IPS-11a (cell line): ENCODE measurements around the gene MED12.

Experiments used
- H3K4me3 ChIP-seq: one replicate; pipeline ENCODE4 v1.5.1; 2013; ENCODE audit warnings: low read depth, low read length, control low read depth

The MED12 gene

DNA sequence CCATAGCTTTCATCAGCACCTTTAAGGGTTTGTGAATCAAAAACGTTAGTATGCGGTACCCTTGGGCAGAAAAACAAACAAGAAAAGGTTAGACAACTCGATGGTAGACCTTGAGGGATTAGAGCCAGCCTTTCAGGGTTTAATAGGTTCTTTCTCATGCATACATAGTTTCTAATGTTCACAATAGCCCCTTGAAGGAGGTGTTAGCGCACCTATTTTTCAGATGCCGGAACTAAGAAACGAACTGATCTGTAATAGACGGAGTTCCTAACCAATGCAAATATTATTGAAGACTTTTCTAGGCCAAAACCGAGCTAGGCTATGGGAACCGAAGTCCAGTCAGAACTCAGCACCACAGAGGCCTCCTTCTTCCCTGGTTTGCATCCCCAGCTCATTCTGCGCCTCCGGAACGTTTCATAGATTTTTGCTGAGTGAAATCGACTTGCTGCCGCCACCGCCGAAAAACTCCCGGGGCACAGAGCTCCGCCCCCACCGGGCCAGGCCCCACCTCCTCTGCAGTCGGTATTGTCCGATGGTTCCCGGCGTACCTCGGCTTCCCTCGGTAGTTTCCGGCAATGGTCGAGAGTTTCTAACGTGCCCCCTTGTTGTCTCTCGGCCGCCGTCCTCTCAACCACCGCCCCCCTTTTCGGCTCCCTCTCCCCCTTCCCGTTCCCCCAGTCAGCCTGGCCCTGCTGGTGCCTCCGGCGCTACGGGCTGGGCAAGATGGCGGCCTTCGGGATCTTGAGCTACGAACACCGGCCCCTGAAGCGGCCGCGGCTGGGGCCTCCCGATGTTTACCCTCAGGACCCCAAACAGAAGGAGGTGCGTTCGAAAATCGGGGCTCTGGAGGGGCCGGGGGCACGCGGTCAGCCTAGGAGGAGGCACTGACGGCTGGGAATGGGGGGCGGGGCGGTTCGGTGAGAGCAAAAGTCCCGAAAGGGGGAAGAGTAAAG lies at the start of gene MED12:
Gene MED12 (plus strand): TSS at position 565 of the 953 bp plus-strand sequence. CDS start 159 bp downstream, at position 724.
- peak within 1 kb of the TSS; percentile 43 for H3K4me3 ChIP-seq

DNA sequence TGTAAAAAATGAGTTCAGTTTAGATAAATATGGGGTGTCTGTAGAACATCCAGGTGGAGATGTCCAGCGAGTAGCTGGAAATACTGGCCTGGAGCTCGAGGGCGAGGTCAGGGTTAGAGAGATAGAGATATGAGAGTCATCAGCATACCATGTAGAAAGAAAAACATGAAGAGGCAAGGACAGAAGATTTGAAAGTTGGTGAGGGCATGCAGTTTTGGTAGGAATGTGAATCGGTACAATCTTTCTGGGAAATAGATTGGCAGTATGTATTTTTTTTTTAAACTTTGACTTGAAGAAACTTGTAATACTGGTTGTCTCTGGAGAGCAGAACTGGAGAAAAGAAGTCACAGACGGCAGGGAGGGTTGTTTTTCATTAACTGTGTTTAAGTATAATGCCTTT lies 47.9 kb upstream of the MED12 start:
- H3K4me3 ChIP-seq: no peak overlapping the region

DNA sequence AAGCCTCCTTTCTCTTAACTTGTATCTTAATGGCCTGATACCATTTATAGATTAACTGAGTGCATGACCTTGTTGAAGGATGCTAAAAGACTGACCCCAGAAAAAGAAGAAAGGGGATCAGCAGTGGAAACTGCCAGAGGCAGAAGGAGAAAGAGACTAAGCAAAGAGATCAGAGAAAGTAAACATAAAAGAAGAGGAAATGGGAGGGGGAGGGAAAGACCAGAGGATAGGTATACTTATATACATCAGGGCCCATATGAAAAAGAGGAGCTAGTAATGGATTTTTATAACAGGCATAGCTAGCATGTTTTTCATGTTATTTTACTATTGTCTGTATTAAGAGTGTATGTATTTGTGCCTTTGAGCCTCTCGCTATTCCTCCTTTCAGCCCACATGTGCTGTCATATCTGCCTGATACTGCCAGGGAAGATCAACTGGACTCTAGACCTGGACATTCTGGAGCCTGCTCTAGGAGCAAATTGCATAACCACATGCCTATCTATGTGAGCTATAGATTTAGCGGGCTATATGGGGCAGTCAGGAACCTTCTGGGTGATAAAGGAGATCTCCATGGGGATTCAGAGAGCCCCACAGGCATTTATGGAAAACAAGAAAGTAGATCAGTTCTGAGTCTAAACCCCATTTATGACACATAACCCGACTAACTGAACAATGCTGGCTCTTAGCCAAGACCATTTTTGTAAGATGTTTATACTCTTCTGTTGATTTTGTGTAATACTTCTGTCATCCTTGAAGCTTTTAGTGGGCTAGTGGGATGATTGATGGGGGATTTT lies 36.9 kb upstream of the MED12 start:
- no peak overlapping the region for H3K4me3 ChIP-seq

DNA sequence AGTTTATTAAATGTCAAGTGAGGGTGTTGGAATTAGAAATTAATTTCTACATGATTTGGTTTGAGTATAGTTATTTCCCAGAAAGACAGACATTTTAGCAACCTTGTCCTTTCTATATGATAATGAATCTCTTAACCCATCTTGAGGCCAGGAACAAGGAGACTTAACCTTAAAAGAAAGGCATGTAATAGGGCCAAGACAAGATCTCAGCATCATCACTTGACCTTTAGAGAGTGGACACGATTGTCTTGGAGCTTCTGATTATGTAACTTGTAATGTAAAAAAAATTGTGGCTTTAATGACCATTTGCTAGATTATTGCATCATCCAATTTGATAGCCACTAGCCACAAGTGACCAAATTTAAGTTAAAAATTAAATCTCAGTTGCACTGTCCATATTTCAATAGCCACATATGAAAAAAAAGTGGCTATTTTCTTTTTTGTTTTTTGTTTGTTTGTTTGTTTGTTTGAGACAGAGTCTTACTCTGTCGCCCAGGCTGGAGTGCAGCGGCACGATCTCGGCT lies 36.2 kb upstream of the MED12 start:
- H3K4me3 ChIP-seq: no peak overlapping the region

DNA sequence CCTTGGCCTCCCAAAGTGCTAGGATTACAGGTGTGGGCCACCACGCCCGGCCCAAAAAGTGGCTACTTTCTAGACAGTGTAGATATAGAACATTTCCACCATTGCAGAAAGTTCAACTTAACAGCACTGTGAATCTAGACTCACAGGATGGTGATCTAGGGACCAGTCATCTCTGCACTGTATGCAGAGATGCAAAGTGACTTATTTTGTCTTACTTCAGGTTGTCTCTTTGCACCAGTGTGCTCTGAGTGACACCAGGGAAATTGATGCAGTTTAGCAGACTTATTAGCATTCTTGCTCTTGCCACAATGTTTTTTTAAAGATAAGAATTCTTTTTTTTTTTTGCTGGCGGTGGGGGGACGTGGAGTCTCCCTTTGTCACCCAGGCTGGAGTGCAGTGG lies 35.6 kb upstream of the MED12 start:
- H3K4me3 ChIP-seq: no peak overlapping the region

DNA sequence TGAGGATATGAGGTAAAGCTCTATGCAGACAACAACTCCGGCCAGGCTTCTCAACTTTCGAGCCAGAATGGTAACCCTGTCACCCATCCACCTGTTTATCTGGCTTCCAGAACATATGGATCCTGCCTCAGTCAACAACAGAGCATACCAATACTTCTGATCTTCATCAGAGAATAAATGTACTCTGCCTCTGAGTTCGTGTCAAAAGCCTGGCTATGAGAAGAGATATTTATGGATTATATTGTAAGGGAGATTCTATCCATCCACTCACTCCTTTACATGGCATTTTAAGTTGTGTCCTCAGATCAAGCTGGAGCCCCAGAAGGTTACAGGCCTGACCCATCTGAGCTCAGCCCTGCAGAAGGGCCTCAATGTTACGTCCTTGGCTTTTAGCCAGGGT lies 32.5 kb upstream of the MED12 start:
- no peak overlapping the region for H3K4me3 ChIP-seq

DNA sequence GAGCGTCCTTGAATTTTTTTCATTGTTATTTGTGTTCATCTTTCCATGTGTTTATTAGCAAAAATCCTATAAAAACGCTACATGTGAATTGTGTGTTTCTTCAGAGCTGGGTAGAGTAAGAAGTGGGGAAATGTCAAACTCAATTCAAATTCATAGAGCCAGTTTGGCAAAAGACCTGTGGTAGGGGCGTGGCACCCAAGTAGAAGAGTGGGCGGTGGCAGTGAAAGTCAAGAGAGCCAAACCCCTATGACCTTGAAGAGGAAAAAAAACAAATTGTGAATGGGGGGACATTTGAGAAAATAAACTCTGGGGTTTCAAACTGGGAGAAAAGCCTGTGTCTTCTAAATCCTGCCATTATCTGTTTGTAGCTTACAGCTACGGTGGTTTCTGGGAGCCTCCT lies 27.1 kb upstream of the MED12 start:
- no peak overlapping the region for H3K4me3 ChIP-seq

DNA sequence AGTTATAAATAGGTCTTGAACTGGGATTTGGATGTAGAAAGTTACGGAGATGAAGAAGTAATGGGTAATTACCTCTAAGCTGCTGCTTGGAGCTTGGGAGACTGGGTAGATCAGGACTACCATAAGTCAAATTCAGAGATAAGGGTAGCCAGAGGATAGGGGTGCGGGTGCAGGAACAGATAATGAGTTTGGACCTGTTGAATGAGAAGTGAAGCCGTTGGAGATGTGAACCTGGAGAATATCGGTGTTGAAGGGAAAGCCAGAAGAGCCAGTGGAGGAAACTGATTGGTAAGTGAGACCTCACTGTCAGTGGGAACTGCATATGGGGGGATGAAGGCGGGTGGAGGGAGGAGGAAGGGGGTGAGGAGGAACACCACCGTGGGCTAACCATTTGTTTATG lies 23.4 kb upstream of the MED12 start:
- peak overlapping the region; percentile 61 for H3K4me3 ChIP-seq

DNA sequence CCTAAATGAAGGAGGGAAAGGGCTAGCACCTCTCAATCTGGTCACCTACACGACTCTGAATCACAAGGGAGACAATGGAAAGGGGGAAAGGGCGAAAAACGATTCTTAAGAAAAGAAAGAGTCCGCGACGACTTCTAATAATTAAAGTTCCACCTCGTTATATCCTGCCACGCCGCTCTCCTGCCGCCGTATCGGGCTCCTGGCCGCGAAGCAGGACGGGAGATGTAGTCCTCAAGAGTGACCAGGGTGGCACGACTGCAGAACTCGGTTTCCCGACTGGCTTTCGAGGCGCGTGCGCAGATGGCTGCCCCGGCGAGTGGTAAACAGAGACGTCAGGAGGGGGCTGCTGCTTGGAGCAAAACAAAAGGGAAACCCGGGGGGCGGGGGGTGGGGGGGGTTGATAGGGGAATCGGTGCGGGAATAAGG lies 22.8 kb upstream of the MED12 start, which contains the start of gene FOXO4:
Gene FOXO4 (plus strand): TSS at position 297 of the 426 bp plus-strand sequence. CDS start 678 bp downstream, outside the sequence.
- peak within 1 kb of the TSS; percentile 63 for H3K4me3 ChIP-seq

DNA sequence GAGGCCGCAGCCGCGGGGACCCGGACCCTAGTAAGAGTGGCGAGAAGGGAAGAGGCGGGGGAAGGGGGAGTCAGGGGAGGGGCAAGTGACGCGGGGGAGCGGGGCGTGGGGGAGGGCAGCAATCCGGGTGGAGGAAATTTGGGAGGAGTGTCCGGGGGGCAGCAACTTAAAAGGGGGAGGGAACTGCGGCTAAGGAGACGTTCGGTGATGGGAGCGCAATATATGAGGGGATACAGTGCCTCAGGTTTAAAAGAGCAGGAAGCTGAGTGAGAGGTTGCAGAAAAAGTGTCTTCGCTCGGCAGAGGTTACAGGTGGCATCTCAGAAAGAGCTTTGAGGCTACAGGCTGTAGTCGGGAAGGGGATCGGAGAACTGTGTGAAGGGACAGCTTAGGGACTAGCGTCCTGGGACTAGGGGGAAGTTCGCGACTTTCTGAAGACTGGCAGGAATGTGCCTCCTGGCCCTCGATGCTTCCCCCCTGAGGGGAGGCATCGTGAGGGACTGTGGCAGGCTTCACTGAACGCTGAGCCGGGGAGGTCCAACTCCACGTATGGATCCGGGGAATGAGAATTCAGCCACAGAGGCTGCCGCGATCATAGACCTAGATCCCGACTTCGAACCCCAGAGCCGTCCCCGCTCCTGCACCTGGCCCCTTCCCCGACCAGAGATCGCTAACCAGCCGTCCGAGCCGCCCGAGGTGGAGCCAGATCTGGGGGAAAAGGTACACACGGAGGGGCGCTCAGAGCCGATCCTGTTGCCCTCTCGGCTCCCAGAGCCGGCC lies 22.2 kb upstream of the MED12 start:
- H3K4me3 ChIP-seq: peak overlapping the region; percentile 63

DNA sequence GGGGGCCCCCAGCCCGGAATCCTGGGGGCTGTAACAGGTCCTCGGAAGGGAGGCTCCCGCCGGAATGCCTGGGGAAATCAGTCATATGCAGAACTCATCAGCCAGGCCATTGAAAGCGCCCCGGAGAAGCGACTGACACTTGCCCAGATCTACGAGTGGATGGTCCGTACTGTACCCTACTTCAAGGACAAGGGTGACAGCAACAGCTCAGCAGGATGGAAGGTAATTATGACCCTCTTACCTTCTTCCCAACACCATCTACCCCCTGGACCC lies 21.7 kb upstream of the MED12 start:
- peak overlapping the region; percentile 63 for H3K4me3 ChIP-seq

DNA sequence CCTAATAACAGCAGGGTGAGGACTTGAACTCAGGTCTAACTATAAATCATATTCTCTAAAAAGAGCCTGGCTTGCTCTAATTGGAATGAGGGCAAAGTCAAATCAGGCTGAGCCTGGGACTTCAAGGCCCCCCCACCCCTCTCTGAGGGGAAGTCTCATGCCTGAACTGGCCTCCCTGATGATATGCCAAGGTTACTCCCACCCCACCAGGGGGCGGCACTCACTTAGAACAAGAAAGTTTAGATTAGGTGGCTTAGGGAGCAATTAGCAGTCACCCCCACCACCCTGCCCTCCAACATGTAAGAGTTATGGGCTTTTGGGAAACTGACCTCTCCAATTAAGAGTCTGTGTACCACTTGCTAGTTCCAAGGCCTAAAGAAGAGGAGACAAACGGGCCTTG lies 20.1 kb upstream of the MED12 start:
- H3K4me3 ChIP-seq: no peak overlapping the region

DNA sequence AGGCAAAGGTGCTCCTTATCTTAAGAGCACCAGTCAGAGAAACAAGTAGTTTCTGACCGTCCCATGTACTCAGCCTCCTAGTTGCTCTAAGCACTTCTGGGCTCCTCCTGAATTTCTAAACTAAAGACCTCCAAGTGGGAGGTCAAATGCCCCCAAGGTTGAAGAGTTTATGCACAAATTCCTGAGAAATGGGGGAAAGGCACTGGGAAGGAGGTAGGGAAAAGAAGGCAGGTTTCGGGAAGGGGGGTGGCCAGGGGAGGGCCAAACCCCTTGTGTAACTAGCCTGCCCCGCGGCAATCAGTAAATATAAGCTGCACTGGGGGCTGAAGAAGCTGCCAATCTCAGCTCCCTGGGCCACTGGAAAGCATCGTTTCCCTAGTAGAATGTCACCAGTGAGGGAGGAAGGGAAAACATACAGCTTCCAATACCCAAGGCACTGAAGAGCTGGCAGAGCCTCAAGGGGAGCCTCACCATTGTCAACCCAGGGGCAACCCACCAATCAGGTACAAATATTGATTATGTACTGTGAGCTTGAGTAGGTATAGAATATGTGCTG lies 19.4 kb upstream of the MED12 start:
- H3K4me3 ChIP-seq: no peak overlapping the region

DNA sequence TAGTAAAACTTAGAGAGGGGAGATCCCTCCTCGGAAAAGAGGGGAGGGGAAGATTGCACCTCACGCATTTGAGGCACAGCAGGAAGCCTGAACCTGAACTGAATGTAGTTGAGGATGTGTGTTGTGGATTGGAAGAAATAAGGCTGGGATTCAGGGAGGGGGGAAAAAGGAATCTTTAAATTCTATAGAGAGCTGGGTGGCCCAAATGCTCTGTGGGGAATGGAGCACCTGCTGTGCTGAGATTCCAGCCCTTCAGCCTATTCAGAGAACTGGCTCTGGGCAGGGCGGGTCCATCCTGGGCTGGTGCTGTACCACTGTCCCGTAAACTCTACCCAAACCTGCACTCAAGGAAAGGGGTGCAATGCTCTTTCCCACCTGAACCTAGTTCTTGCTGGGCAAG lies 18.7 kb upstream of the MED12 start:
- H3K4me3 ChIP-seq: no peak overlapping the region

DNA sequence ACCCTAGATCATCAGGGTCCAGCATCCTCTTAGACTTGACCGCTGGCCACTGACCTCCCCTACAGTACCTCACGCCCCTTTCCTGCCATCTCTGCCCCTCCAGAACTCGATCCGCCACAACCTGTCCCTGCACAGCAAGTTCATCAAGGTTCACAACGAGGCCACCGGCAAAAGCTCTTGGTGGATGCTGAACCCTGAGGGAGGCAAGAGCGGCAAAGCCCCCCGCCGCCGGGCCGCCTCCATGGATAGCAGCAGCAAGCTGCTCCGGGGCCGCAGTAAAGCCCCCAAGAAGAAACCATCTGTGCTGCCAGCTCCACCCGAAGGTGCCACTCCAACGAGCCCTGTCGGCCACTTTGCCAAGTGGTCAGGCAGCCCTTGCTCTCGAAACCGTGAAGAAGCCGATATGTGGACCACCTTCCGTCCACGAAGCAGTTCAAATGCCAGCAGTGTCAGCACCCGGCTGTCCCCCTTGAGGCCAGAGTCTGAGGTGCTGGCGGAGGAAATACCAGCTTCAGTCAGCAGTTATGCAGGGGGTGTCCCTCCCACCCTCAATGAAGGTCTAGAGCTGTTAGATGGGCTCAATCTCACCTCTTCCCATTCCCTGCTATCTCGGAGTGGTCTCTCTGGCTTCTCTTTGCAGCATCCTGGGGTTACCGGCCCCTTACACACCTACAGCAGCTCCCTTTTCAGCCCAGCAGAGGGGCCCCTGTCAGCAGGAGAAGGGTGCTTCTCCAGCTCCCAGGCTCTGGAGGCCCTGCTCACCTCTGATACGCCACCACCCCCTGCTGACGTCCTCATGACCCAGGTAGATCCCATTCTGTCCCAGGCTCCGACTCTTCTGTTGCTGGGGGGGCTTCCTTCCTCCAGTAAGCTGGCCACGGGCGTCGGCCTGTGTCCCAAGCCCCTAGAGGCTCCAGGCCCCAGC lies 17.6 kb upstream of the MED12 start:
- H3K4me3 ChIP-seq: no peak overlapping the region

DNA sequence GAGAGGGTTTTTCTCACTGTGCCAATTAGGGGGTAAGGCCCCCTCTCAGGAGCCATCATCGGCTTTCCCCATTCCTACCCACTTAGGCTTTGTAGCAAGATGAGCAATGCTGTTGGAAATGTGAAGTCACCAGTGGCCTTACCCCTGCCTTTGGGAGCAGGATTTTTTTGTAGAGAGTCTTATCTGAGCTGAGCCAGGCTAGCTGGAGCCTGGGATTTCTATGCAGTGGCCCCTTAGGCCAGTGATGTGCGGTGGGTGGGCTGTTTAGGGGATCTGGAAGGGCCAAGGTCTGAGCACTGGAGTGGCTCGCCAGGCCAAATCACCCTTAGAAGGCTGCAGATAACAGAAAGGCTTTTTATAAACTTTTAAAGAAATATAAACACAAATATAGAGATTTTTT lies 16.1 kb upstream of the MED12 start:
- no peak overlapping the region for H3K4me3 ChIP-seq

DNA sequence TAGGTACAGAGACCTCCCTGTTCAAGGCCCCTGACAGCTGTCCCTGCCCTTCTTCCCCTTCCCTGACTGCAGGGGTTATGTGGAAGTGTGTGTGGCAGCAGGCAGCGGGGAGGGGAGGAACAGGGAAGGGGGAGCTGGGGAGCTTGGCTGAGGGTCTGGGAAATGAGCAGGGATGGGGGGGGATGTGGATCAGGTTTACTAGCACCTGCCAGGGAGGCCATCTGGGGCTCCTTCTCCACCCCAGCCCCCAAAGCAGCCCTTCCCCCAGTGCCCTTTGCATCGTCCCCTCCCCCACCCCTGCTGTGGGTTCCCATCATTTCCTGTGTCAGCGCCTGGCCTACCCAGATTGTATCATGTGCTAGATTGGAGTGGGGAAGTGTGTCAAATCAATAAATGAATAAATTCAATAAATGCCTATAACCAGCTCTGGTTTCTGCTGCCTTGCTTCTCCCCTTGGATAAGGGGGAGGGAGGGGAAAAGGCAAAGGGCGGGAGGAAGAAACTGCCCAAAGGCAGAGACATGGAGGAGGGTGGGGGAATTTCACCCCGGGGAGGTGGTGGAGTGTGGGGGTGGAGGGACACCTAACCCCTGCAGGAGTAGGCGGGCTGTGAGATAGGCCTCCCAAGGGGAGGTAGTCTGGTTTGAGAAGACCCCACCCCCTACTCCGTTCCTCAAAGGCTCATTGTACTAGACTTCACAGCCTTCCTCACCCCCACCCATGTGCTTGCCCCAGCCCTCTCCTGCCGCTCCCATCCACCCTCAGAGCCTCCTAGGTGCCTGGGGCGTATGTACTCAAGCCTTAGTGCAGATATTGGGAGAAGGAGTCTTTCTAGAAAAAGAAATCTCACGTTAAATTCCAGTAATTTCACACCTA lies 15.0 kb upstream of the MED12 start:
- H3K4me3 ChIP-seq: no peak overlapping the region

DNA sequence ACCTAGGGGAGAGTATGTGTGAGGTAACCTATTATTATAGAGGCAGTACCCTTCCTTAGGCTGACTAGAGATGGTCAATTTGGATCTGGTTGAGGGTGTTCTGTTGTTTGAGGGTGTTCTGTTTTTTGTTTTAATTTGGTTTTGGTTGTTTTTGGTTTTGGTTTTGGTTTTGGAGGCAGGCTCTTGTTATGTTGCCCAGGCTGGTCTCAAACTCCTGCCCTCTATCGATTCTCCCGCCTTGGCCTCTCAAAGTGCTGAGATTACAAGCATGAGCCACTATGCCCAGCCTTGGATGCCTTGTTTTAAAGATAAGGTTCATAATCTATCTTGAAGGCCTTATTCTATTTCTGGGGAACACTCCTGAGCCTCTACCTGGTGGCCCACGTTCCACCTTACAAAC lies 12.8 kb upstream of the MED12 start:
- no peak overlapping the region for H3K4me3 ChIP-seq

DNA sequence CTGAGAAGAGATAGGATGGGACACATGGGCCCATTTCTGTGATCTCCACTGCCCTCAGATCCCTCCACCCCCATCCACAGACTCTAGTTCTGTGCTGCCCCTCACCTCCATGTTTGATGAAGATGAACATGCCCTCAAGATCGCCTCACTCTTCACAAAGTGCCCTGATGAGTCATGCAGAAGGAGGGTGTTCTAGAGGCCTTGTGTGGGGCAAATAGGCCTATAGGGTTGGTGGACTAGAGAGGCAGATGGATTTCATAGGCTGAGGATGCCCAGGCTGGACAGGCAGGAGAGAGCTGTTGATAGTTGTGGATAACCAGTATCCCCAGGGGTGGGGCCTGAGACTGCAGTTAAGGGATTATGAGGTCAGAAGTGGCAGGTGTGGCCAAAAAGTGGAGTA lies 12.0 kb upstream of the MED12 start, which contains the start of gene CXorf65:
Gene CXorf65 (minus strand): TSS at position 314 of the 400 bp plus-strand sequence. CDS start 184 bp downstream, at position 130.
- no peak within 1 kb of the TSS for H3K4me3 ChIP-seq
